Astrocyte (in vitro differentiated cells and primary cell): ENCODE data around the gene UBE2D2.
"Not testable (repeated sequence)": the region's sequence is repeated elsewhere in the genome, so short reads cannot be mapped to it uniquely, and the experiment has no call there.

Source experiments
- EZH2 ChIP-seq: IDR thresholded peaks from 2 replicates; pipeline ENCODE4 v1.6.1; 2012; ENCODE audit warnings: mild to moderate bottlenecking, low read length, inconsistent platforms; ENCODE audit not compliant: insufficient read depth
- TF ChIP-seq, protein P1 (sequence below): IDR thresholded peaks from 2 replicates; pipeline ENCODE4 v1.5.1; 2011; ENCODE audit warnings: low read depth, mild to moderate bottlenecking, inconsistent platforms, low read length, moderate library complexity; ENCODE audit not compliant: insufficient read depth

DNA sequence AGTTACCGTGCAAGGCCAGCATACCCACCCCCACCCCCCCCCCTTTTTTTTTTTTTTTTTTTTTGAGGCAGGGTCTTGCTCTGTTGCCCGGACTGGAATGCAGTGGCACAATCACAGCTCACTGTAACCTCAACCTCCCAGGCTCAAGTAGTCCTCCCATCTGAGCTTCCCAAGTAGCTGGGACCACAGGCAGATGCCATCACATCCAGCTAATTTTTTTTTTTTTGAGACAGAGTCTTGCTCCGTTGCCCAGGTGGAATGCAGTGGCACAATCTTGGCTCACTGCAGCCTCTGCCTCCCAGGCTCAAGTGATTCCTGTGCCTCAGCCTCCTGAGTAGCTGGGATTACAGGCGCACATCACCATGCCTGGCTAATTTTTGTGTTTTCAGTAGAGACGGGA lies 64.3 kb downstream of the UBE2D2 start:
- TF ChIP-seq, protein P1, sequence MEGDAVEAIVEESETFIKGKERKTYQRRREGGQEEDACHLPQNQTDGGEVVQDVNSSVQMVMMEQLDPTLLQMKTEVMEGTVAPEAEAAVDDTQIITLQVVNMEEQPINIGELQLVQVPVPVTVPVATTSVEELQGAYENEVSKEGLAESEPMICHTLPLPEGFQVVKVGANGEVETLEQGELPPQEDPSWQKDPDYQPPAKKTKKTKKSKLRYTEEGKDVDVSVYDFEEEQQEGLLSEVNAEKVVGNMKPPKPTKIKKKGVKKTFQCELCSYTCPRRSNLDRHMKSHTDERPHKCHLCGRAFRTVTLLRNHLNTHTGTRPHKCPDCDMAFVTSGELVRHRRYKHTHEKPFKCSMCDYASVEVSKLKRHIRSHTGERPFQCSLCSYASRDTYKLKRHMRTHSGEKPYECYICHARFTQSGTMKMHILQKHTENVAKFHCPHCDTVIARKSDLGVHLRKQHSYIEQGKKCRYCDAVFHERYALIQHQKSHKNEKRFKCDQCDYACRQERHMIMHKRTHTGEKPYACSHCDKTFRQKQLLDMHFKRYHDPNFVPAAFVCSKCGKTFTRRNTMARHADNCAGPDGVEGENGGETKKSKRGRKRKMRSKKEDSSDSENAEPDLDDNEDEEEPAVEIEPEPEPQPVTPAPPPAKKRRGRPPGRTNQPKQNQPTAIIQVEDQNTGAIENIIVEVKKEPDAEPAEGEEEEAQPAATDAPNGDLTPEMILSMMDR = not testable (repeated sequence)
- TF ChIP-seq EZH2 = not testable (repeated sequence)
